ENCODE data around the gene DLG2. TPM values are rescaled to one million over a fixed set of nuclear protein-coding genes. Genes with fewer than 3 reads are reported as not detected.

Gene DLG2
- total RNA-seq, 4 donors from 2014 or later, result 0.18 to 8.3 (median 2.5) TPM

DNA sequence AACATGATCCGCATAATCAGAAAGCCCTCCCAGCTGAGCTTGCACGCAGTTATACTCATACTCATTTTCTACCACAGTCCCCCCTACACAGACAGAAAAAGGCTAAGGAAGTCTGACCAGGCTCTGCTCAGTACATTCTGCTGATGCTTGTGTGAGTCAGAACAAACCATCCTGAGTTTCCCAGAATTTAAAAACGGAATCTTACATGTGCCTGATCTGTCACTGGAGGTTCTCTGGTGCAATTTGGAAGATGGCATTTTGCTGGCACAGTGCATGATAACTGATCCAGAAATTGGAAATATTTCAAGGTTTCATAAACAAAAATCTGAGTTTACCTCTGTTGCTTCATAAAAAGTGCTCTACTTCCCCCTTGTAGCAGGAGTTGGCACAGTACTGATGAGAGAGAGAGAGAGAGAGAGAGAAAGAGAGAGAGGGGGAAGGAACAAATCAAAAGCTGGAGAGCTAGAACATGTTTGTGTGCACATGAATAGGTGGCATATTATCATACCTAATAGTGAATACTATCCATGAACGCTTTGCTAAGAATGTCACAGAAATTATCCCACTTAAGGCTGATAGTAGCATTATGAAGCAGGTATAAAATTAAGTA, 1085.3 kb downstream of the DLG2 start:
- Histone ChIP-seq H3K27ac (no peak overlapping the region), H3K4me3 (no peak overlapping the region), H3K36me3 (no peaks in the 10 kb centered on the region), H3K9me3 (no peaks in the 10 kb centered on the region), H3K4me1 (no peaks in the 10 kb centered on the region), H3K27me3 (no peaks in the 10 kb centered on the region)
- no peak for DNase-seq
- TF ChIP-seq, protein P1, sequence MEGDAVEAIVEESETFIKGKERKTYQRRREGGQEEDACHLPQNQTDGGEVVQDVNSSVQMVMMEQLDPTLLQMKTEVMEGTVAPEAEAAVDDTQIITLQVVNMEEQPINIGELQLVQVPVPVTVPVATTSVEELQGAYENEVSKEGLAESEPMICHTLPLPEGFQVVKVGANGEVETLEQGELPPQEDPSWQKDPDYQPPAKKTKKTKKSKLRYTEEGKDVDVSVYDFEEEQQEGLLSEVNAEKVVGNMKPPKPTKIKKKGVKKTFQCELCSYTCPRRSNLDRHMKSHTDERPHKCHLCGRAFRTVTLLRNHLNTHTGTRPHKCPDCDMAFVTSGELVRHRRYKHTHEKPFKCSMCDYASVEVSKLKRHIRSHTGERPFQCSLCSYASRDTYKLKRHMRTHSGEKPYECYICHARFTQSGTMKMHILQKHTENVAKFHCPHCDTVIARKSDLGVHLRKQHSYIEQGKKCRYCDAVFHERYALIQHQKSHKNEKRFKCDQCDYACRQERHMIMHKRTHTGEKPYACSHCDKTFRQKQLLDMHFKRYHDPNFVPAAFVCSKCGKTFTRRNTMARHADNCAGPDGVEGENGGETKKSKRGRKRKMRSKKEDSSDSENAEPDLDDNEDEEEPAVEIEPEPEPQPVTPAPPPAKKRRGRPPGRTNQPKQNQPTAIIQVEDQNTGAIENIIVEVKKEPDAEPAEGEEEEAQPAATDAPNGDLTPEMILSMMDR (IDR thresholded peaks at IDR 0.05), result no peak
- TF ChIP-seq POLR2A (IDR thresholded peaks at IDR 0.05), result no peak

DNA sequence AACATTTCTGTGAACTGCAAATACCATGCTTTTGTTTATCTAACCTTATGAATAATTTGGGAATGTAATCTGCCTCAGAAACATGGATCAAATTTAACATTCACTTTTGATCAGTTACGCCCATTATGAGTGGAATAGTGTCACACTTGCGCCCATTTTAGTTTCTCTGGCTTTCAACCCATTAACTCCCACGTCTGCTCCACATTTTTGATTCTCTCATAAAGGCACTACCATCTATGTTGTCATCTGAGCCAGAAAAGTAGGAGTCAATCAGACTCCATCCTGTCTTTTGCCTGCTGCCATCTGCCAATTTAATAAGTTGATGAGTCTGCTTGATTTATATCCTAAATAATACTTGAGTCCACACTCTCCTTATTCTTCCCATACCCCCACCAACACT, 1090.7 kb downstream of the DLG2 start:
- no peaks in the 10 kb centered on the region for H3K36me3 ChIP-seq
- no peaks in the 10 kb centered on the region for H3K9me3 ChIP-seq
- H3K27ac ChIP-seq, result no peak overlapping the region
- H3K4me3 ChIP-seq, result no peak overlapping the region
- no peaks in the 10 kb centered on the region for H3K27me3 ChIP-seq
- no peaks in the 10 kb centered on the region for H3K4me1 ChIP-seq
- TF ChIP-seq, protein P1 (IDR thresholded peaks at IDR 0.05), result no peak
- no peak for TF ChIP-seq POLR2A (IDR thresholded peaks at IDR 0.05)
- DNase-seq, result no peak

DNA sequence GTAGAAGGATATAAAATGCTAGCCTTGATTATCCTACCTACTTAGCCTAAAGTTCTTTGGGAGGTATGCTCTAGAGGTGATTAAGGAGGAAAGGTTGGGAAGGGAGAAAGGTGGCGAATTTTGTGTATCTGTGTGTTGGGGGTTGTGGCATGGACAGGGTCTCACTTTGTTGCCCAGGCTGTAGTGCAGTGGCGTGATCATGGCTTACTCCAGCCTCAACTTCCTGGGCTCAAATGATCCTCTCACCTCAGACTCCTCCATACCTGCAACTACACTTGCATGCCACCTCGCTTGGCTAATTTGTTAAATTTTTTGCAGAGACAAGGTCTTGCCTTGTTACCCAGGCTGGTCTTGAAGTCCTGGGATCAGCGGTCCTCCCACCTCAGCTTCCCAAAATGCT, 1094.8 kb downstream of the DLG2 start:
- Histone ChIP-seq H3K27ac (no peak overlapping the region), H3K4me1 (no peaks in the 10 kb centered on the region), H3K4me3 (no peak overlapping the region), H3K9me3 (no peaks in the 10 kb centered on the region), H3K27me3 (no peaks in the 10 kb centered on the region), H3K36me3 (no peaks in the 10 kb centered on the region)
- no peak for DNase-seq
- TF ChIP-seq, protein P1 (IDR thresholded peaks at IDR 0.05), result no peak
- TF ChIP-seq POLR2A (IDR thresholded peaks at IDR 0.05), result no peak

DNA sequence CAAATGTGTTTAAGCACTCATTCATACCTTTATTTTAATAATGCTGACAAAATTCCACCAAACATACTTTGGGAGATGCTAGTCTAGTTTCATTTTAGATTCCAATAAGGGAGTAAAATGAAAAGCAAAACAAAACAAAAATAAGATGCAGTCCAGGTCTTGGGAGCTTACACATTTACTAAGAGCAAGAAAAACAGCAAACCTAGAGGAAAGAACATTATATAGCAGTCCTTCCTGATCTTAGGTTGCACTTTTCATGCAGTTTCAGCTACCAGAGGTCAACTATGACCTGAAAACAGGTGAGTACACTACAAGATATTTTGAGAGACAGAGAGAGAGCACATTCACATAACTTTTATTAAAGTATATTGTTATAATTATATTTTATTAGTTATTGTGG, 1100.9 kb downstream of the DLG2 start:
- no peaks in the 10 kb centered on the region for H3K4me1 ChIP-seq
- H3K36me3 ChIP-seq, result no peaks in the 10 kb centered on the region
- H3K27me3 ChIP-seq, result no peaks in the 10 kb centered on the region
- H3K27ac ChIP-seq, result no peak overlapping the region
- no peak overlapping the region for H3K4me3 ChIP-seq
- H3K9me3 ChIP-seq, result no peaks in the 10 kb centered on the region
- TF ChIP-seq, protein P1 (IDR thresholded peaks at IDR 0.05), result no peak
- TF ChIP-seq POLR2A (IDR thresholded peaks at IDR 0.05), result no peak
- DNase-seq, result no peak

DNA sequence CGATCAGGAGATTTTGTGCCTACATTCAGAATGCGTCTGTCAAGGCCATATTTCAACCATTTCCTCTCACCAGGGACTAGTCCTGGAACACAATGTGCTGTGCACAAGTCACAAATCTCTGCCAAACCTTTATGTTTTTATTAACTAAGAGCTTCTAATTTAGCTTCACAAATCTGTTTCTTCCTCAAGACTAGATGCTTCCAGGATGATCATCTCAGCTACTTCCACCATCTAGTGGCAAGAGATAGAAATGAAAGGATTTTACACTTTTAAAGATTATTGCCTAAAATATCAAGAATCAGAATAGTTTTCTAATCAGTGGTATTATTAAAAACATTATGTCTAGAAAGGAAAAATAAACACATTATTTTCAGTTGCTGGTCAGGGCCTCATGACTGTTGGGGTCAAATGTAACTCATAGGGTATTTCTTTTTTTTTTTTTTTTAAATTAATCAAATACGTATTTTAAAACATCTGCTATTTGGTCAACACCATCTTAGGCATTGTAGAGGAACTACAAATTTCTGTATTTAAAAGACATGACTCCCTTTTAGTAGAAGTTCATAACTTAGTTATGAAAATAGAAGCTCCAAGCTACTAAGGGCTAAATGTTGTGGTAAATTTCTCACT, 1102.6 kb downstream of the DLG2 start:
- no peaks in the 10 kb centered on the region for H3K36me3 ChIP-seq
- H3K9me3 ChIP-seq, result no peaks in the 10 kb centered on the region
- TF ChIP-seq, protein P1 (IDR thresholded peaks at IDR 0.05), result peak in 2 of 6 experiments; percentile 19 to 20
- TF ChIP-seq POLR2A (IDR thresholded peaks at IDR 0.05), result no peak
- H3K27me3 ChIP-seq, result no peaks in the 10 kb centered on the region
- no peak overlapping the region for H3K4me3 ChIP-seq
- H3K27ac ChIP-seq, result no peak overlapping the region
- no peak for DNase-seq
- no peaks in the 10 kb centered on the region for H3K4me1 ChIP-seq
